Upper lobe of left lung (tissue), 4 donors: Measurements from ENCODE around the gene FBXL17.

Experiments
- CTCF ChIP-seq, 6 experiments: fragments of 450-650 bp in 4 of 6; fragments of 200-600 bp in 2 of 6; sonication (generic) in 2 of 6; IDR thresholded peaks; one replicate each; pipeline ENCODE4 v1.5.1; 2016 to 2019; ENCODE audit warnings: antibody characterized with exemption in 6 of 6
- POLR2A ChIP-seq, 4 donors: fragments of 450-650 bp; IDR thresholded peaks; one replicate each; pipeline ENCODE4 v1.5.1; 2016 to 2017; ENCODE audit warnings: antibody characterized with exemption in 4 of 4, mild to moderate bottlenecking in 2 of 4

GRCh38 chr5:107957051-107957450 is 424.8 kb downstream of the FBXL17 start:
- TF ChIP-seq CTCF (IDR thresholded peaks at IDR 0.05) (no peak), POLR2A (IDR thresholded peaks at IDR 0.05) (no peak)
